GM23248 (cell line): Measurements from ENCODE around the gene MTURN.

Experiments
- EZH2 ChIP-seq: fragments of 200-600 bp; sonication (generic); IDR thresholded peaks from 2 replicates; pipeline ENCODE4 v1.6.1; 2018; ENCODE audit warnings: antibody characterized with exemption, mild to moderate bottlenecking; ENCODE audit not compliant: insufficient read depth, poor library complexity, severe bottlenecking
- EZH2phosphoT487 ChIP-seq: fragments of 200-600 bp; sonication (generic); IDR thresholded peaks from 2 replicates; pipeline ENCODE4 v1.6.1; 2018; ENCODE audit warnings: antibody characterized with exemption, moderate library complexity, mild to moderate bottlenecking, low read depth; ENCODE audit not compliant: insufficient read depth

DNA sequence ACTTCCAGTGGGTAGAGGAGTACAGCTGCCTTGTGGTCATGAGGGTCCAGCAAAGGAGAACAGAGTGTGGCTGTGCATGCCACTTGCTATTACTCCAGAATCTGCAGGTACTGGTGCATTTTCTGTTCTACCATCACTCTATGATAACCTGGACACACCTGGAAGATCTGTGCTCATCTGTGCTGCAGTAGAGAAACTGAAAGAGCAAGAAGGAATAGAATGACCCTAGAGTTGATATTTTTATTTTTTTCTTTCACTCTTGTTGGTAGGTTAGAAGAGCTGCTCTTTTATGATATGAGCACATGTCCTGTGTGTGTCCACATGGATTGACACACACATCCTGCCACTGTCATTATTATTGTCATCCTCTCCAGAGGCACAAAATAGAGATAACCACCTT lies 48.3 kb upstream of the MTURN start:
- no peak for TF ChIP-seq EZH2
- no peak for TF ChIP-seq EZH2phosphoT487
